GM19238 (cell line): Measurements from ENCODE around the gene TMEM61.
"Not testable (repeated sequence)": the region's sequence is repeated elsewhere in the genome, so short reads cannot be mapped to it uniquely, and the experiment has no call there.

Source experiments
- DNase-seq: peaks from one replicate; pipeline ENCODE4 v3.0.0; 2011; ENCODE audit warnings: low spot score; ENCODE audit not compliant: insufficient read length

TMEM61 gene

GRCh38 chr1:55000110-55001085, 20.0 kb downstream of the TMEM61 start:
- DNase-seq = no peak

GRCh38 chr1:55001311-55001710, 20.9 kb downstream of the TMEM61 start:
- DNase-seq = no peak

GRCh38 chr1:55002686-55003085, 22.3 kb downstream of the TMEM61 start:
- DNase-seq = no peak

- DNase-seq = no peak
These were observed 25.1 kb downstream of the TMEM61 start for GRCh38 chr1:55005351-55006140.

- DNase-seq = no peak
These were observed 26.5 kb downstream of the TMEM61 start for GRCh38 chr1:55006931-55007330.

- no peak for DNase-seq
These were observed 27.2 kb downstream of the TMEM61 start for GRCh38 chr1:55007625-55008024.

- DNase-seq = no peak
These were observed 29.9 kb downstream of the TMEM61 start for GRCh38 chr1:55010194-55010886.

GRCh38 chr1:55010887-55011217, 30.4 kb downstream of the TMEM61 start:
- DNase-seq = no peak

GRCh38 chr1:55012661-55013060, 32.2 kb downstream of the TMEM61 start:
- DNase-seq = no peak

GRCh38 chr1:55015123-55015522, 34.7 kb downstream of the TMEM61 start:
- no peak for DNase-seq

- no peak for DNase-seq
These were observed 35.5 kb downstream of the TMEM61 start for GRCh38 chr1:55015731-55016620.

- no peak for DNase-seq
These were observed 38.0 kb downstream of the TMEM61 start for GRCh38 chr1:55018395-55018794.

- DNase-seq = peak; percentile 76
These were observed 41.6 kb downstream of the TMEM61 start for GRCh38 chr1:55021942-55022546.

- not testable (repeated sequence) for DNase-seq
These were observed 43.7 kb downstream of the TMEM61 start for GRCh38 chr1:55024163-55024562.

- DNase-seq = not testable (repeated sequence)
These were observed 46.3 kb downstream of the TMEM61 start for GRCh38 chr1:55026682-55027081.

- not testable (repeated sequence) for DNase-seq
These were observed 50.7 kb downstream of the TMEM61 start for GRCh38 chr1:55031098-55031497.

- no peak for DNase-seq
These were observed 52.8 kb downstream of the TMEM61 start for GRCh38 chr1:55033265-55033614.

- no peak for DNase-seq
These were observed 54.2 kb downstream of the TMEM61 start for GRCh38 chr1:55034476-55035133.

- DNase-seq = no peak
These were observed 55.5 kb downstream of the TMEM61 start for GRCh38 chr1:55035904-55036303.
